PC-3 (cell line): ENCODE data around the gene GALNT11. TPM values are rescaled to one million over a fixed set of nuclear protein-coding genes. Genes with fewer than 3 reads are reported as not detected.
A peak's percentile ranks its signal among the peaks of the same experiment; 100 is the strongest.

Source experiments
- ATAC-seq: fragments of 200-7000 bp; cut with Tn5 transposase; 2 replicates; pipeline ENCODE4 v1.9.1; 2020; ENCODE audit warnings: mild to moderate bottlenecking, moderate library complexity
- Bru-seq: library from RNA; stranded (reverse); fragments of 400-500 nt; gene quantifications from one replicate; lab custom pipeline; 2021; lab: Mats Ljungman, UMichigan
- BruChase-seq, 2 experiments: library from RNA; stranded (reverse); fragments of 400-500 nt; gene quantifications; one replicate each; lab custom pipeline; 2021; lab: Mats Ljungman, UMichigan
- BruUV-seq: library from RNA; stranded (reverse); fragments of 400-500 nt; replicated peaks from 2 replicates; lab custom pipeline; 2021; lab: Mats Ljungman, UMichigan
- CTCF ChIA-PET: fragments of 300-600 bp; sonication (Branson Sonifier 250); formaldehyde crosslinking; loops from one replicate; lab custom pipeline; 2022; ENCODE audit warnings: antibody characterized with exemption; lab: Charles Lee
- POLR2A ChIA-PET: fragments of 300-600 bp; sonication (Branson Sonifier 250); formaldehyde crosslinking; loops from one replicate; lab custom pipeline; 2022; ENCODE audit warnings: antibody characterized with exemption; ENCODE audit not compliant: unreplicated experiment; lab: Charles Lee
- DNase-seq: peaks from one replicate; pipeline ENCODE4 v3.0.0-alpha.2; 2015
- H2AFZ ChIP-seq: fragments of 300-600 bp; sonication (generic); 2 replicates; pipeline ENCODE4 v1.6.0; 2016; ENCODE audit warnings: antibody characterized with exemption, low read length
- H3F3A ChIP-seq: fragments of 300-600 bp; sonication (generic); one replicate; pipeline ENCODE4 v1.6.0; 2017; ENCODE audit warnings: antibody characterized with exemption, low read length, control low read depth, mild to moderate bottlenecking; ENCODE audit not compliant: unreplicated experiment
- H3K27ac ChIP-seq: fragments of 300-600 bp; sonication (generic); 2 replicates; pipeline ENCODE4 v1.5.1; 2016; ENCODE audit warnings: mild to moderate bottlenecking, low read length
- H3K27me3 ChIP-seq: fragments of 300-600 bp; sonication (generic); 2 replicates; pipeline ENCODE4 v1.6.1; 2016; ENCODE audit warnings: low read length, mixed read lengths
- H3K36me3 ChIP-seq: fragments of 300-600 bp; sonication (generic); 2 replicates; pipeline ENCODE4 v1.6.1; 2016; ENCODE audit warnings: low read depth, mixed run types, low read length, mixed read lengths
- H3K4me1 ChIP-seq: fragments of 300-600 bp; sonication (generic); 2 replicates; pipeline ENCODE4 v1.5.1; 2016; ENCODE audit warnings: low read length; ENCODE audit not compliant: insufficient read depth
- H3K4me2 ChIP-seq: fragments of 300-600 bp; sonication (generic); 2 replicates; pipeline ENCODE4 v1.6.0; 2016; ENCODE audit warnings: low read length
- H3K4me3 ChIP-seq: fragments of 300-600 bp; sonication (generic); 2 replicates; pipeline ENCODE4 v1.5.1; 2016; ENCODE audit warnings: mild to moderate bottlenecking, low read length, mixed read lengths
- H3K79me2 ChIP-seq: fragments of 300-600 bp; sonication (generic); 2 replicates; pipeline ENCODE4 v1.6.1; 2017; ENCODE audit warnings: low read length, mixed read lengths
- H3K9ac ChIP-seq: fragments of 300-600 bp; sonication (generic); 2 replicates; pipeline ENCODE4 v1.6.0; 2016; ENCODE audit warnings: mild to moderate bottlenecking, low read length
- H3K9me2 ChIP-seq: fragments of 300-600 bp; sonication (generic); replicated peaks from 2 replicates; pipeline ENCODE4 v1.6.1; 2016; ENCODE audit warnings: mixed run types, low read length, mixed read lengths
- H3K9me3 ChIP-seq: fragments of 300-600 bp; sonication (generic); 2 replicates; pipeline ENCODE4 v1.6.1; 2016; ENCODE audit warnings: low read length, mixed read lengths
- H4K20me1 ChIP-seq: fragments of 300-600 bp; sonication (generic); 2 replicates; pipeline ENCODE4 v1.6.1; 2016; ENCODE audit warnings: low read length, mixed read lengths
- CTCF ChIP-seq: fragments of 300-600 bp; sonication (generic); conservative IDR thresholded peaks from 2 replicates; pipeline ENCODE4 v1.5.1; 2017; ENCODE audit warnings: antibody characterized with exemption, low read depth, mild to moderate bottlenecking, low read length
- EZH2 ChIP-seq: fragments of 300-600 bp; sonication (generic); IDR thresholded peaks from one replicate; pipeline ENCODE4 v1.6.1; 2017; ENCODE audit warnings: antibody characterized with exemption, mild to moderate bottlenecking, low read length; ENCODE audit not compliant: unreplicated experiment
- EZH2phosphoT487 ChIP-seq: fragments of 300-600 bp; sonication (generic); IDR thresholded peaks from 2 replicates; pipeline ENCODE4 v1.6.1; 2018; ENCODE audit warnings: mild to moderate bottlenecking, antibody characterized with exemption, low read length, borderline replicate concordance
- intact Hi-C: fragments of 100-400 bp; cut with micrococcal nuclease; formaldehyde crosslinking; loops from 2 replicates; pipeline ENCODE4 v1.9.0; 2023
- long read RNA-seq: library from polyadenylated mRNA; unstranded; transcript quantifications from one replicate; pipeline ENCODE4 v2.0.0, GENCODE V29; 2021; ENCODE audit not compliant: unreplicated experiment
- total RNA-seq: library from RNA; depleted of rRNA; stranded (reverse); fragments of >200 nt; gene quantifications from 2 replicates; pipeline ENCODE4 v1.2.3, GENCODE V29; 2014; rRNA removed

GALNT11 gene
- total RNA-seq, result 18.1 and 19.5 TPM in 2 replicates
- Bru-seq, nascent RNA, result percentile 75 among the genes with signal in this experiment
- percentile 68 among the genes with signal in this experiment for BruChase-seq, experiment 1, labeled RNA remaining after a 6-hour chase
- percentile 74 among the genes with signal in this experiment for BruChase-seq, experiment 2, labeled RNA remaining after a 2-hour chase
- long read RNA-seq, transcript GALNT11-205 (12 exons, 2,727 nt), result major isoform, 30 of 50 reads
- long read RNA-seq, partial matches to known transcripts, result 10 of 50 reads
- long read RNA-seq, other reads (novel, unspliced or antisense), result 10 of 50 reads

- Histone ChIP-seq H3K27ac (no peak within 1 kb of the TSS), H3K4me3 (peak within 1 kb of the TSS; percentile 93), H3K36me3 (no peaks in the 10 kb centered on the region; the same call in 1 of the 2 replicates), H2AFZ (peak within 1 kb of the TSS; percentile 99), H3K9me2 (no peaks in the 10 kb centered on the region), H3F3A (no peaks in the 10 kb centered on the region), H3K9me3 (no peaks in the 10 kb centered on the region), H3K9ac (peak within 1 kb of the TSS; percentile 82), H3K27me3 (no peaks in the 10 kb centered on the region), H3K4me1 (peaks cover 6% of the 10 kb centered on the region; the same call in 1 of the 2 replicates), H3K79me2 (peaks cover 6% of the 10 kb centered on the region; the same call in 1 of the 2 replicates), H3K4me2 (peak within 1 kb of the TSS; percentile 94), H4K20me1 (no peaks in the 10 kb centered on the region)
- ATAC-seq (peak; percentile 98), DNase-seq (peak; percentile 78)
- TF ChIP-seq EZH2phosphoT487, result no peak
- no peak for TF ChIP-seq EZH2
- no peak for TF ChIP-seq CTCF
- POLR2A ChIA-PET, result no interaction called here
- CTCF ChIA-PET, result no interaction called here
- TSS peak; percentile 88 for BruUV-seq
- intact Hi-C loops, result no loop called here
Observed at GRCh38 chr7:152025077-152025936, at the start of gene GALNT11. GALNT11 (plus strand) TSS chr7:152025674; CDS start chr7:152094228, 68,554 bp downstream.

DNA sequence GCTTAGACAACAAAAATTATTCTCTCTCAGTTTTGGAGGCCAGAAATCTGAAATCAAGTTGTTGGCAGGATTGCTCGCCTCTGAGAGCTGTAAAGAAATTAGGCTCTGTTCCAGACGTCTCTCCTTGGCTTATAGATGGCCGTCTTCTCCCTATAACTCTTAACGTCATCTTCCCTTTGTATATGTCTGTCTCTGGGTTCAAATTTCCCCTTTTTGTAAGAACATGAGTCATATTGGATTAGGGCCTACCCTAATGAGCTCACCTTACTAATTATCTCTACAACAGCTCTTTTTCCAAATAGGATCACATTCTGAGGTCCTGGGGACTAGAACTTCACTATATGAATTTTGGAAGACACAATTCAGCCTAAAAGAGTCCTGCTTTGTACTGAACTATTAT is 46.9 kb upstream of the GALNT11 start:
- TF ChIP-seq EZH2 (no peak), EZH2phosphoT487 (no peak), CTCF (no peak)
- Histone ChIP-seq H3K36me3 (no peaks in the 10 kb centered on the region), H3K4me3 (no peak overlapping the region), H2AFZ (no peak overlapping the region), H3K4me2 (no peak overlapping the region), H3F3A (no peaks in the 10 kb centered on the region), H3K9ac (no peak overlapping the region), H3K4me1 (no peaks in the 10 kb centered on the region), H3K27me3 (no peaks in the 10 kb centered on the region), H3K9me3 (no peaks in the 10 kb centered on the region), H3K27ac (no peak overlapping the region), H3K79me2 (no peaks in the 10 kb centered on the region), H4K20me1 (no peaks in the 10 kb centered on the region), H3K9me2 (no peaks in the 10 kb centered on the region)
- intact Hi-C loops, result no loop called here
- ChIA-PET CTCF (interaction anchor here (0.6 kb wide), 1 partner anchor 243 kb away, joined by 11 read pairs; no protein-coding TSS in a partner anchor), POLR2A (no interaction called here)
- no peak for DNase-seq
- BruUV-seq, result no TSS peak
- no peak for ATAC-seq
